ENCODE measurements around the gene TMEM222.

TMEM222 gene

GRCh38 chr1:27358038-27358927, 36.3 kb downstream of the TMEM222 start:
- Histone ChIP-seq H3K27me3 (ENCODE audit: control insufficient read depth in 1 of 2, insufficient read depth in 2 of 2, low read length in 2 of 2) (no peaks in the 10 kb centered on the region), H3K9me3 (ENCODE audit: control insufficient read depth in 1 of 2, low read length in 2 of 2) (no peaks in the 10 kb centered on the region), H3K36me3 (ENCODE audit: control insufficient read depth in 1 of 2, insufficient read depth in 2 of 2, low read length in 2 of 2) (peaks cover 0 to 20% of the 10 kb centered on the region in 2 donors), H3K27ac (ENCODE audit: low read depth, low read length) (no peak overlapping the region), H3K4me3 (ENCODE audit: low read depth in 1 of 2, low read length in 2 of 2) (no peak overlapping the region), H3K9ac (ENCODE audit: low read depth in 1 of 2, low read length in 2 of 2) (no peak overlapping the region), H3K4me1 (ENCODE audit: control insufficient read depth in 1 of 2, insufficient read depth in 2 of 2, low read length in 2 of 2) (peaks cover 15 to 17% of the 10 kb centered on the region in 2 donors)

- no peak overlapping the region for H3K27ac ChIP-seq (ENCODE audit: low read depth, low read length)
- H3K9ac ChIP-seq (ENCODE audit: low read depth in 1 of 2, low read length in 2 of 2): no peak overlapping the region
- H3K4me1 ChIP-seq (ENCODE audit: control insufficient read depth in 1 of 2, insufficient read depth in 2 of 2, low read length in 2 of 2): peaks cover 15 to 17% of the 10 kb centered on the region in 2 donors
- no peaks in the 10 kb centered on the region for H3K27me3 ChIP-seq (ENCODE audit: control insufficient read depth in 1 of 2, insufficient read depth in 2 of 2, low read length in 2 of 2)
- no peaks in the 10 kb centered on the region for H3K9me3 ChIP-seq (ENCODE audit: control insufficient read depth in 1 of 2, low read length in 2 of 2)
- no peak overlapping the region for H3K4me3 ChIP-seq (ENCODE audit: low read depth in 1 of 2, low read length in 2 of 2)
- peaks cover 0 to 22% of the 10 kb centered on the region in 2 donors for H3K36me3 ChIP-seq (ENCODE audit: control insufficient read depth in 1 of 2, insufficient read depth in 2 of 2, low read length in 2 of 2)
Observed at GRCh38 chr1:27358928-27359313, 37.0 kb downstream of the TMEM222 start.

GRCh38 chr1:27359822-27360158, 37.8 kb downstream of the TMEM222 start:
- Histone ChIP-seq H3K27me3 (ENCODE audit: control insufficient read depth in 1 of 2, insufficient read depth in 2 of 2, low read length in 2 of 2) (no peaks in the 10 kb centered on the region), H3K4me1 (ENCODE audit: control insufficient read depth in 1 of 2, insufficient read depth in 2 of 2, low read length in 2 of 2) (peaks cover 18 to 22% of the 10 kb centered on the region in 2 donors), H3K4me3 (ENCODE audit: low read depth in 1 of 2, low read length in 2 of 2) (peak overlapping the region; percentile 51 to 54), H3K36me3 (ENCODE audit: control insufficient read depth in 1 of 2, insufficient read depth in 2 of 2, low read length in 2 of 2) (peaks cover 0 to 22% of the 10 kb centered on the region in 2 donors), H3K9ac (ENCODE audit: low read depth in 1 of 2, low read length in 2 of 2) (peak overlapping the region in 1 of 2 donors; percentile 43), H3K9me3 (ENCODE audit: control insufficient read depth in 1 of 2, low read length in 2 of 2) (no peaks in the 10 kb centered on the region), H3K27ac (ENCODE audit: low read depth, low read length) (no peak overlapping the region)

- Histone ChIP-seq H3K27ac (ENCODE audit: low read depth, low read length) (no peak overlapping the region), H3K4me3 (ENCODE audit: low read depth in 1 of 2, low read length in 2 of 2) (peak overlapping the region; percentile 51 to 54), H3K9ac (ENCODE audit: low read depth in 1 of 2, low read length in 2 of 2) (peak overlapping the region in 1 of 2 donors; percentile 43), H3K36me3 (ENCODE audit: control insufficient read depth in 1 of 2, insufficient read depth in 2 of 2, low read length in 2 of 2) (peaks cover 0 to 22% of the 10 kb centered on the region in 2 donors), H3K27me3 (ENCODE audit: control insufficient read depth in 1 of 2, insufficient read depth in 2 of 2, low read length in 2 of 2) (no peaks in the 10 kb centered on the region), H3K9me3 (ENCODE audit: control insufficient read depth in 1 of 2, low read length in 2 of 2) (no peaks in the 10 kb centered on the region), H3K4me1 (ENCODE audit: control insufficient read depth in 1 of 2, insufficient read depth in 2 of 2, low read length in 2 of 2) (peaks cover 23 to 27% of the 10 kb centered on the region in 2 donors)
Observed at GRCh38 chr1:27360159-27361043, 38.4 kb downstream of the TMEM222 start.

GRCh38 chr1:27361044-27361402, 39.1 kb downstream of the TMEM222 start:
- H3K27me3 ChIP-seq (ENCODE audit: control insufficient read depth in 1 of 2, insufficient read depth in 2 of 2, low read length in 2 of 2): no peaks in the 10 kb centered on the region
- no peaks in the 10 kb centered on the region for H3K9me3 ChIP-seq (ENCODE audit: control insufficient read depth in 1 of 2, low read length in 2 of 2)
- H3K9ac ChIP-seq (ENCODE audit: low read depth in 1 of 2, low read length in 2 of 2): no peak overlapping the region
- no peak overlapping the region for H3K27ac ChIP-seq (ENCODE audit: low read depth, low read length)
- peaks cover 23 to 27% of the 10 kb centered on the region in 2 donors for H3K4me1 ChIP-seq (ENCODE audit: control insufficient read depth in 1 of 2, insufficient read depth in 2 of 2, low read length in 2 of 2)
- H3K4me3 ChIP-seq (ENCODE audit: low read depth in 1 of 2, low read length in 2 of 2): peak overlapping the region in 1 of 2 donors; percentile 54
- peaks cover 0 to 16% of the 10 kb centered on the region in 2 donors for H3K36me3 ChIP-seq (ENCODE audit: control insufficient read depth in 1 of 2, insufficient read depth in 2 of 2, low read length in 2 of 2)

- Histone ChIP-seq H3K4me3 (ENCODE audit: low read depth in 1 of 2, low read length in 2 of 2) (no peak overlapping the region), H3K27me3 (ENCODE audit: control insufficient read depth in 1 of 2, insufficient read depth in 2 of 2, low read length in 2 of 2) (no peaks in the 10 kb centered on the region), H3K9ac (ENCODE audit: low read depth in 1 of 2, low read length in 2 of 2) (no peak overlapping the region), H3K27ac (ENCODE audit: low read depth, low read length) (no peak overlapping the region), H3K4me1 (ENCODE audit: control insufficient read depth in 1 of 2, insufficient read depth in 2 of 2, low read length in 2 of 2) (peaks cover 22 to 27% of the 10 kb centered on the region in 2 donors), H3K9me3 (ENCODE audit: control insufficient read depth in 1 of 2, low read length in 2 of 2) (no peaks in the 10 kb centered on the region), H3K36me3 (ENCODE audit: control insufficient read depth in 1 of 2, insufficient read depth in 2 of 2, low read length in 2 of 2) (peaks cover 0 to 14% of the 10 kb centered on the region in 2 donors)
Observed at GRCh38 chr1:27361553-27361952, 39.6 kb downstream of the TMEM222 start.

GRCh38 chr1:27363766-27364695, 42.1 kb downstream of the TMEM222 start:
- Histone ChIP-seq H3K27ac (ENCODE audit: low read depth, low read length) (no peak overlapping the region), H3K36me3 (ENCODE audit: control insufficient read depth in 1 of 2, insufficient read depth in 2 of 2, low read length in 2 of 2) (peaks cover 0 to 14% of the 10 kb centered on the region in 2 donors), H3K9me3 (ENCODE audit: control insufficient read depth in 1 of 2, low read length in 2 of 2) (no peaks in the 10 kb centered on the region), H3K4me1 (ENCODE audit: control insufficient read depth in 1 of 2, insufficient read depth in 2 of 2, low read length in 2 of 2) (peaks cover 22 to 27% of the 10 kb centered on the region in 2 donors), H3K27me3 (ENCODE audit: control insufficient read depth in 1 of 2, insufficient read depth in 2 of 2, low read length in 2 of 2) (no peaks in the 10 kb centered on the region), H3K9ac (ENCODE audit: low read depth in 1 of 2, low read length in 2 of 2) (no peak overlapping the region), H3K4me3 (ENCODE audit: low read depth in 1 of 2, low read length in 2 of 2) (no peak overlapping the region)

- peaks cover 0 to 14% of the 10 kb centered on the region in 2 donors for H3K36me3 ChIP-seq (ENCODE audit: control insufficient read depth in 1 of 2, insufficient read depth in 2 of 2, low read length in 2 of 2)
- peak overlapping the region; percentile 69 to 71 for H3K4me3 ChIP-seq (ENCODE audit: low read depth in 1 of 2, low read length in 2 of 2)
- H3K27me3 ChIP-seq (ENCODE audit: control insufficient read depth in 1 of 2, insufficient read depth in 2 of 2, low read length in 2 of 2): no peaks in the 10 kb centered on the region
- peaks cover 20 to 28% of the 10 kb centered on the region in 2 donors for H3K4me1 ChIP-seq (ENCODE audit: control insufficient read depth in 1 of 2, insufficient read depth in 2 of 2, low read length in 2 of 2)
- peak overlapping the region; percentile 36 to 70 for H3K9ac ChIP-seq (ENCODE audit: low read depth in 1 of 2, low read length in 2 of 2)
- peak overlapping the region; percentile 54 for H3K27ac ChIP-seq (ENCODE audit: low read depth, low read length)
- H3K9me3 ChIP-seq (ENCODE audit: control insufficient read depth in 1 of 2, low read length in 2 of 2): no peaks in the 10 kb centered on the region
Observed at GRCh38 chr1:27364696-27365371, 42.9 kb downstream of the TMEM222 start.
